ENCODE measurements around the gene OR6B2. TPM values are rescaled to one million over a fixed set of nuclear protein-coding genes. Genes with fewer than 3 reads are reported as not detected.

OR6B2 gene
- total and polyA plus RNA-seq, 4 donors, result not detected

DNA sequence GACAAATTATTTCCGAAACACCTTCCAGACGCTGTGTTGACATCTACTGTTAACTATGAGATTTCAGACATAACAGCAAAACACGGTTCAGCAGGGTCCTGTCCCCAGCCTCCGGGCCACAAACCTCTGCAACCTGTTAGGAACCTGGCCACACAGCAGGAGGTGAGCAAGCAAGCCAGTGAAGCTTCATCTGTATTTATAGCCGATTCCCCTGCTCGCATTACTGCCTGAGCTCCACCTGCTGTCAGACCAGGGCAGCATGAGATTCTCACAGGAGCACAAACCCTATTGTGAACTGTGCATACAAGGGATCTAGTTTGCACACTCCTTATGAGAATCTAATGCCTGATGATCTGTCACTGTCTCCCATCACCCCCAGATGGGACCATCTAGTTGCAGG lies 36.1 kb downstream of the OR6B2 start:
- Histone ChIP-seq H3K27ac (ENCODE audit: low read depth in 1 of 2, low read length in 2 of 2) (no peak overlapping the region), H3K4me1 (ENCODE audit: control insufficient read depth in 4 of 4, insufficient read depth in 4 of 4, low read length in 3 of 4) (no peaks in the 10 kb centered on the region), H3K9ac (ENCODE audit: low read depth in 1 of 2, low read length in 2 of 2) (no peak overlapping the region), H3K27me3 (ENCODE audit: control insufficient read depth in 4 of 4, insufficient read depth in 4 of 4, low read length in 3 of 4) (no peaks in the 10 kb centered on the region), H3K4me3 (ENCODE audit: low read depth in 1 of 3, low read length in 3 of 3) (no peak overlapping the region), H3K36me3 (ENCODE audit: control insufficient read depth in 4 of 4, insufficient read depth in 3 of 4, low read depth in 1 of 4, low read length in 3 of 4) (peaks cover 10 to 30% (median 25%) of the 10 kb centered on the region in 4 donors), H3K9me3 (ENCODE audit: control insufficient read depth in 4 of 4, low read length in 3 of 4) (no peaks in the 10 kb centered on the region)
- WGBS, result 94% methylated on average over 6 of the region's 6 CpGs
- TF ChIP-seq GABPA (IDR thresholded peaks at IDR 0.05 in 1 of 2, conservative IDR thresholded peaks at IDR 0.05 in 1 of 2), result no peak
- TF ChIP-seq RAD21 (IDR thresholded peaks at IDR 0.05), result no peak
- no peak for TF ChIP-seq FOXA1 (IDR thresholded peaks at IDR 0.05)
- TF ChIP-seq TAF1 (conservative IDR thresholded peaks at IDR 0.05), result no peak
- TF ChIP-seq NR2F2 (IDR thresholded peaks at IDR 0.05), result no peak
- no peak for TF ChIP-seq JUND (IDR thresholded peaks at IDR 0.05)
- no peak for TF ChIP-seq FOXA2 (IDR thresholded peaks at IDR 0.05)
- TF ChIP-seq YY1 (IDR thresholded peaks at IDR 0.05), result no peak
- TF ChIP-seq EGR1 (IDR thresholded peaks at IDR 0.05; ENCODE audit: low read depth in 2 of 2), result no peak
- TF ChIP-seq, protein P1, sequence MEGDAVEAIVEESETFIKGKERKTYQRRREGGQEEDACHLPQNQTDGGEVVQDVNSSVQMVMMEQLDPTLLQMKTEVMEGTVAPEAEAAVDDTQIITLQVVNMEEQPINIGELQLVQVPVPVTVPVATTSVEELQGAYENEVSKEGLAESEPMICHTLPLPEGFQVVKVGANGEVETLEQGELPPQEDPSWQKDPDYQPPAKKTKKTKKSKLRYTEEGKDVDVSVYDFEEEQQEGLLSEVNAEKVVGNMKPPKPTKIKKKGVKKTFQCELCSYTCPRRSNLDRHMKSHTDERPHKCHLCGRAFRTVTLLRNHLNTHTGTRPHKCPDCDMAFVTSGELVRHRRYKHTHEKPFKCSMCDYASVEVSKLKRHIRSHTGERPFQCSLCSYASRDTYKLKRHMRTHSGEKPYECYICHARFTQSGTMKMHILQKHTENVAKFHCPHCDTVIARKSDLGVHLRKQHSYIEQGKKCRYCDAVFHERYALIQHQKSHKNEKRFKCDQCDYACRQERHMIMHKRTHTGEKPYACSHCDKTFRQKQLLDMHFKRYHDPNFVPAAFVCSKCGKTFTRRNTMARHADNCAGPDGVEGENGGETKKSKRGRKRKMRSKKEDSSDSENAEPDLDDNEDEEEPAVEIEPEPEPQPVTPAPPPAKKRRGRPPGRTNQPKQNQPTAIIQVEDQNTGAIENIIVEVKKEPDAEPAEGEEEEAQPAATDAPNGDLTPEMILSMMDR (IDR thresholded peaks at IDR 0.05; ENCODE audit: low read depth, low read length, missing input control), result no peak
- no peak for TF ChIP-seq SP1 (IDR thresholded peaks at IDR 0.05)
- TF ChIP-seq, protein P2, sequence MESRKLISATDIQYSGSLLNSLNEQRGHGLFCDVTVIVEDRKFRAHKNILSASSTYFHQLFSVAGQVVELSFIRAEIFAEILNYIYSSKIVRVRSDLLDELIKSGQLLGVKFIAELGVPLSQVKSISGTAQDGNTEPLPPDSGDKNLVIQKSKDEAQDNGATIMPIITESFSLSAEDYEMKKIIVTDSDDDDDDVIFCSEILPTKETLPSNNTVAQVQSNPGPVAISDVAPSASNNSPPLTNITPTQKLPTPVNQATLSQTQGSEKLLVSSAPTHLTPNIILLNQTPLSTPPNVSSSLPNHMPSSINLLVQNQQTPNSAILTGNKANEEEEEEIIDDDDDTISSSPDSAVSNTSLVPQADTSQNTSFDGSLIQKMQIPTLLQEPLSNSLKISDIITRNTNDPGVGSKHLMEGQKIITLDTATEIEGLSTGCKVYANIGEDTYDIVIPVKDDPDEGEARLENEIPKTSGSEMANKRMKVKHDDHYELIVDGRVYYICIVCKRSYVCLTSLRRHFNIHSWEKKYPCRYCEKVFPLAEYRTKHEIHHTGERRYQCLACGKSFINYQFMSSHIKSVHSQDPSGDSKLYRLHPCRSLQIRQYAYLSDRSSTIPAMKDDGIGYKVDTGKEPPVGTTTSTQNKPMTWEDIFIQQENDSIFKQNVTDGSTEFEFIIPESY (IDR thresholded peaks at IDR 0.05), result no peak
- TF ChIP-seq, protein P3, sequence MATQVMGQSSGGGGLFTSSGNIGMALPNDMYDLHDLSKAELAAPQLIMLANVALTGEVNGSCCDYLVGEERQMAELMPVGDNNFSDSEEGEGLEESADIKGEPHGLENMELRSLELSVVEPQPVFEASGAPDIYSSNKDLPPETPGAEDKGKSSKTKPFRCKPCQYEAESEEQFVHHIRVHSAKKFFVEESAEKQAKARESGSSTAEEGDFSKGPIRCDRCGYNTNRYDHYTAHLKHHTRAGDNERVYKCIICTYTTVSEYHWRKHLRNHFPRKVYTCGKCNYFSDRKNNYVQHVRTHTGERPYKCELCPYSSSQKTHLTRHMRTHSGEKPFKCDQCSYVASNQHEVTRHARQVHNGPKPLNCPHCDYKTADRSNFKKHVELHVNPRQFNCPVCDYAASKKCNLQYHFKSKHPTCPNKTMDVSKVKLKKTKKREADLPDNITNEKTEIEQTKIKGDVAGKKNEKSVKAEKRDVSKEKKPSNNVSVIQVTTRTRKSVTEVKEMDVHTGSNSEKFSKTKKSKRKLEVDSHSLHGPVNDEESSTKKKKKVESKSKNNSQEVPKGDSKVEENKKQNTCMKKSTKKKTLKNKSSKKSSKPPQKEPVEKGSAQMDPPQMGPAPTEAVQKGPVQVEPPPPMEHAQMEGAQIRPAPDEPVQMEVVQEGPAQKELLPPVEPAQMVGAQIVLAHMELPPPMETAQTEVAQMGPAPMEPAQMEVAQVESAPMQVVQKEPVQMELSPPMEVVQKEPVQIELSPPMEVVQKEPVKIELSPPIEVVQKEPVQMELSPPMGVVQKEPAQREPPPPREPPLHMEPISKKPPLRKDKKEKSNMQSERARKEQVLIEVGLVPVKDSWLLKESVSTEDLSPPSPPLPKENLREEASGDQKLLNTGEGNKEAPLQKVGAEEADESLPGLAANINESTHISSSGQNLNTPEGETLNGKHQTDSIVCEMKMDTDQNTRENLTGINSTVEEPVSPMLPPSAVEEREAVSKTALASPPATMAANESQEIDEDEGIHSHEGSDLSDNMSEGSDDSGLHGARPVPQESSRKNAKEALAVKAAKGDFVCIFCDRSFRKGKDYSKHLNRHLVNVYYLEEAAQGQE (IDR thresholded peaks at IDR 0.05), result no peak
- TF ChIP-seq, protein P4, sequence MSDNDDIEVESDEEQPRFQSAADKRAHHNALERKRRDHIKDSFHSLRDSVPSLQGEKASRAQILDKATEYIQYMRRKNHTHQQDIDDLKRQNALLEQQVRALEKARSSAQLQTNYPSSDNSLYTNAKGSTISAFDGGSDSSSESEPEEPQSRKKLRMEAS (IDR thresholded peaks at IDR 0.05), result no peak
- TF ChIP-seq HNF4A (conservative IDR thresholded peaks at IDR 0.05), result no peak
- TF ChIP-seq RXRA (IDR thresholded peaks at IDR 0.05), result no peak
- TF ChIP-seq HNF4G (IDR thresholded peaks at IDR 0.05), result no peak
- TF ChIP-seq, protein P5, sequence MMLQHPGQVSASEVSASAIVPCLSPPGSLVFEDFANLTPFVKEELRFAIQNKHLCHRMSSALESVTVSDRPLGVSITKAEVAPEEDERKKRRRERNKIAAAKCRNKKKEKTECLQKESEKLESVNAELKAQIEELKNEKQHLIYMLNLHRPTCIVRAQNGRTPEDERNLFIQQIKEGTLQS (IDR thresholded peaks at IDR 0.05), result no peak
- DNase-seq (ENCODE audit: low spot score), result no peak

Data from liver (tissue), 9 donors.